GM15510 (cell line): Measurements from ENCODE around the gene RUNX3.
A peak's percentile ranks its signal among the peaks of the same experiment; 100 is the strongest.

Experiments
- POLR2A ChIP-seq: IDR thresholded peaks from 3 replicates; pipeline ENCODE4 v1.6.1; 2011; ENCODE audit warnings: borderline replicate concordance; ENCODE audit not compliant: insufficient read length; ENCODE audit errors: extremely low read depth

The RUNX3 gene

DNA sequence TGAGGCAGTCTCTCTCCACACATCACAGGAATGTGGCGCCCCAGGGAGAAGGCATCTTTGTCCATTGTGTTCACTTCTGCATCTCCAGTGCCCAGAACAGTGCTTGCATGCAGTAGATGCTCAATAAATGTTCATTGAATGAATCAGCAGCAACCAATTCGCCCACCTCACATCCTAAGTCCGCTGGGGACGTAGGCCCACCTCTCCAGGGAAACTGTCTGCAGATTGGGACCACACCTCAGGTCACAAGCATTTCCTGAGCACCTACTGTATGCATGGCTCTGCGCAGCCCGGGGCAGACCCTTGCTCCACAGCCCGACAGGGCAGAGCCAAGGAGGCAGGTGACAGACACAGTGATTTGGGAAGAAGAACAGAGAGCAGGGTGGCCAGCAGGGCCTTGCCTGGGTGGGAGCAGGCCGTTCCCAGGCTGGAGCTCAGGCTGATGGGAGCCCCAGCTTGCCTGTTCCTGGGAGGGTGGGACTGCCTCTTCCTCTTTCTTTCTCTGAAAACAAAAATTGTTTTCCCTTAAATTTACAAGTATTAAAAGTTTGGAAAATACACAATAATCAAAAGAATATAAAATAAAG is 25.8 kb upstream of the RUNX3 start:
- no peak for TF ChIP-seq POLR2A

DNA sequence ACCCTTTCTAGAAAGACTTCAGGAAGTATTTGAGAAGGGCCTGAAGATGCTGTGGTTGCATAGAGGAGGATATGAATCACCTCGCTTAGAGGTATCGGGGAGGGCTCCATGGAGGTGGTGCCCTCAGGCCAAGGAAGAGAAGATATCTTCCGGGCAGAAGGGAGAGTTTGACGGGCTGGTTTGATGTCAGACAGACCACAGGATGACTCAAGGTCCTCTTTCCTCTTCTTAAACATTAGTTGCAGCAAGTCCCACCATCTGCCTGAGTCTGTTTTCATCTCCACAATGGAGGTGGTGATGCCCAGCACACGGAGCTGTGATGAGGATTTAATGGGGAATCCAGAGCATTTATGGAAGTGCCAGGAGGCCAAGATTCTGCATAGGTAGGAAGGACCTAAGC is 25.1 kb upstream of the RUNX3 start:
- TF ChIP-seq POLR2A = no peak

DNA sequence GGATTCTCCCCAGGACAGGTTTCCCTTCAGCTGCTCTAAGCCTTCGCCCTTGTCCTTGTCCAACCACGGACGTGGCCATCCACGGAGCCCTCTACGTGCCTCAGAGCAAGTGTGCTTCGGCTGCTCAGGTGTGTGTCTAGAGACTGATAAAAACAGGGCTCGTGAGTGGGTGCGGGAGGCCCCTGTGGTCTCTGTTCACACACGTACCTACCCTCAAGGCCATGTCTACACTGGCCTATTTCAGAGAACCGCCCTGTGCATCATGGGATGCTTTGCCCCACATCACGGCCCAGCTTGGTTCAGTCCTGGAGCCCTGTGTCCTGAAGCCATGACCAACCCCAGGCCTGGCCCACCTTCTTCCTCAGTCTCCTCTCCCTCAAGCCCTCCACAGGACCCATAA is 24.6 kb upstream of the RUNX3 start:
- TF ChIP-seq POLR2A = no peak

DNA sequence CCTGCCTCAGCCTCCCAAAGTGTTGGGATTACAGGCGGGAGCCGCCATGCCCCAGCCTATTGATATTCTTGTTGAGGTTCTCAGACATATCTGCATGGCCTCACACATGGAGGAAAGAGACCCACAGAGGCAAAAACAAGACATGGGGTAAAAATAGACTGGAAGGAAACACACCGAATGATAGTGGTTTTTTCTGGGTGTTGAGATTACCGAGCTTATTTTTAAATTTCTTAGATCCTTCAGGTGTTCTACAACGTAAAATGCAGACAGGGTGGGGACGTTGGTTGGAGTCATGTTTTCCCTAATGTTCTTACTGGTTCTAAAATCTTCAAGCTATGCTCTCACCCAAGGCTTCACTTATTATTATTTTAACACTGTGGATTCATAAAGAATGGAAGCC is 23.9 kb upstream of the RUNX3 start:
- TF ChIP-seq POLR2A = no peak

DNA sequence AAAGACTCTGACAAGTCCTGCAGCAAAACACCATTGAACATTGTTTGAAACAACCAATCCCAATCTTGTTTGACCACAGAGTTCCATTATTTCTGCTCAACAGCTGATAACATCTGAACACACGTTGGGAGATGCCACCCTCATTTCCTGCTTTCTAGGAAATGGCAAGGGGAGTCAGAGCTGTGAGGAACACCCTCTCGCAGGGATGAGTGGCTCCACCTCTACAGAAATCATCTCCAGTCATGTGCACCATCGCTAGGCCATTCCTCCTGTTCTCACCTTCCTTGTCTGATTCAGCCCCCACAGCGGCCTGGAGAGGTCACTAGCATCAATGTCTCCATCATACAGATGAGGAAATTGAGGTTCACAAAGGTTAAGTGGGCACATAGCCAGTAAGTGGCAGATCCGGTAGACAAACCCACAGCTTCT is 22.4 kb upstream of the RUNX3 start:
- no peak for TF ChIP-seq POLR2A

DNA sequence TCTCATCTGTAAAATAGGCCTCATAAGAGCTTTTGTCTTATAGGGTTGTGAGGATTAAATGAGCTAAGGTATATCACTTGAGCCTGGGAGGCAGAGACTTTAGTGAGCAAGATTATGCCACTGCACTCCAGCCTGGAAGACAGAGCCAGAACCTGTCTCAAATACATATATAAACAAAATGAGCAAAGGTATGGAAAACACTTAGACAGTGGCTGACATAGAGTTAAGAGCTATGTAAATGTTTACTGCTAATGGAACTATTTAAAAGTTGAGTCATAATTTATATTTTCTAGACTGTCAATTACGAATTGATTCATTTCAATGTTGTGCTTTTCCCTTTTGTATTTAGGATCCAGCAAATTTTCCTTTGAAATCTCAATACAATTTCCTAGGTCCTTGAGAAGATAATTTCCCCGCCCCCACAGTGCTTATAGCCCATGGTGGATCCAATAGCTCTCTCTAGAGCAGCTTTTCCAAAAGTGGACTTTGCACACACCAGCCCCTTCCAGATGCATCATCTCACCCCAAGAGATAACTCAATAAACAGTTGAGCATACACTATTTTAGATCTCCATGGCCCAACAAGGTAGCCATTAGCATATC is 21.8 kb upstream of the RUNX3 start:
- TF ChIP-seq POLR2A = no peak

DNA sequence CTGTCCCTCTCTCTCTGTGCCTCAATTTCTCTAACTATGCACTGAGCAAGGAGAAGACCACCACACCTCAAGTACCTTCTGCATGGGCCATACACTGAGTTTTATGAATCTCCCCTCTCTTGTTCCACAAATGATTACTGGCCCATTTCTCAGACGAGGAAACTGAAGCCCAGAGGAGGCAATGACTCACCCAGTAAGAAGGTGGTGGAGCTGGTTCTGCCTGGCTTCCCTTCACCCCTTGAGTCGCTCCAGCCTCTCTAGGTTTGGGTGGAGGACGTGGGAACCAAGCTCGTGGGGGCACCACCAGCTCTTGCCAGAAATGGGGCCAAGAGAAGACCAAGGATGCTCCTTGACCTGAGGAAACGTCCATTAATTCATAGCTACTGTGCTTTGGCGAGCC is 21.3 kb upstream of the RUNX3 start:
- no peak for TF ChIP-seq POLR2A

DNA sequence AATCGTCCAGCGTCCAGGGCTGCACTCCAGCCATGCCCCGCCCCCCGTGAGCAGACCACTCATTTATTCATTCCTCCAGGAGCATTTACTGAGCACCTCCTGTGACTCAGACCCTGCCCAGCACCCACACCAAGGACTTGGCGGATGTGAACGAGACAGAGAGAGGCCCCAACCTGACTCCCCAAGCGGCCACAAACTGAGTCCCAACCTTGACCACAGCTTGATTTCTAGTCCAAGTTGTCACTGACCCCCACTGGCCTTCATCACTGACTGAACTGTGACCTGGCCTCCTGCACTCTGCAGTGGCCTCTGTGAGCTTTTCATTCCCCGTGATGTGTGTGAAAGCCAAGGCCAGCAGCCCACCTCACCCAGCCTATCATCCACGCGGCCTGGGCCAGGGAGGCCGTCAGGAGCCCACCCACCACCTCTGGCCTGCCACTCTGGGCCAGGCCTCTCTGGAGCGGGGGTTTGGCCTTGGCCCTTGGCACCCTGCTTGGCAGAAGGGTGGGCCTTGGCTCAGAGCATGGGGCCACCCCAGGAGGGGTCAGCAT is 19.3 kb upstream of the RUNX3 start:
- TF ChIP-seq POLR2A = peak; percentile 21

DNA sequence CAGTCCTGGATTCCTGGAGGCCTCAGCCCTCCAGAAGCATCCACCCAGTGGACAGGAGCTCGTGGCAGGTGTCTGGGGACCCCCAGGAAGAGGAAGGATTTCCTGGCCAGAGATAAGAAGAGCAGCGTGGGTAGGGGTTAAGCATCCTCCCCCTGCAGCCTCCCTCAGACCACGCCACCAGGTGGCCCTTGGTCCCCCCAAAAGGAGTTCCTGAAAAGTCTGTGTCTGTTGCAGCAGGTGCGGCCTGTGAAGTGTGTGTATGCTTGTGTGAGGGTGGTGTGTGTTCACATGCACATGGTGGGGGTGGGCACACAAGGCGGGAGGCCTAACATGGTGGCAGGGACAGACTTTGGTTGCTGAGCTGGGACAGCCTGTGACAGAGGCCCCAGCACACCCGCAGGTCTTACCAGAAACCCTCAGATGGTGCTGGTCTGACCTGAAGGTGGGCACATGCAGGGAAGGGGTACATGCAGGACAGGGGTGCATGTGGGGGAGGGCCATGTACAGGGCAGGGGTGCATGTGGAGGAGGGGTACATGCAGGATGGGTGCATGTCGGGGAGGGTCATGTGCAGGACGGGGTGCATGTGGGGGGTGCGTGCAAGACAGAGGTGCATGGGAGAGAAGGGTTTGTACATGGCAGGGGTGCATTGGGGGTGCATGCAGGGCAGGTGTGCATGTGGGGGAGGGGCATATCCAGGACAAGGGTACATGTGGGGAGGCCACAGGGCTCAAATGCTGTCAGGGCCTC is 18.2 kb upstream of the RUNX3 start:
- peak; percentile 3 for TF ChIP-seq POLR2A

DNA sequence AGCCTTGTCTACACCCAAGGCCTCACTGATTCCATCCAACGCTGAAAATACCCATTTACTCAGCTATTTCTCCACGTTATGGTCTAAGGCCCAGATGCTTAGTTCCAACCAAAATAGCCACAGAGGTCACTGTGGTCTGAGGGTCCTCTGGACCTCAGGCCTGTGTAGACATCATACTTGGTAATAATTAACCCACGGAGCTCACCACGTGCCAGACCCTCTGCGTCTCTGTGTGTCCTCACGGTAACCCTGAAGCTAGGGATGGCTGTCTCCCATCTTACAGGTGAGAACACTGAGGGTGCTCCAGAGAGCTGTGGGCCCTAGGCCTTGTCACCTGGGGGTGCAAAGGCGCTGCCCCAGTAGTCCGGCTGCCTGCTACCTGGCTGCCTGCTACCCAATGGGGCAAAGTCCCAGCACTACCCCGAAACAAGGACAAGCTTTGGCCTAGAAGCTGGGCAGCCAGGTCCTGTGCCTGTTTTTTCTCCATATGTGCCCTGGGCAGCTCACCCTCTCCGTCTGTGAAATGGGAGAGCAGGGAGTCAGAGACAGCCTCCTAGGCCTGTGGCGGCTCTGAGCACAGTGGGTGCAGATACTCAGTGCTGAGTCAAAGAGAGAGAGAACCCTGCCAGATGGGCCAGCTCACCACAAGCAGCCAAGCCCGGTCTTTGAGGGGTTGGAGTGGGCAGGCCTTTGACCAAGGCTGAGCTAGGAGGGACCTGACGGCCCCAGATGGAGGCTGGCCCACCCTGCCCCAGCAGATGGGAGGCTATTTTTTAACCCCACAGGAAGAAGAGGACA is 17.0 kb upstream of the RUNX3 start:
- no peak for TF ChIP-seq POLR2A

DNA sequence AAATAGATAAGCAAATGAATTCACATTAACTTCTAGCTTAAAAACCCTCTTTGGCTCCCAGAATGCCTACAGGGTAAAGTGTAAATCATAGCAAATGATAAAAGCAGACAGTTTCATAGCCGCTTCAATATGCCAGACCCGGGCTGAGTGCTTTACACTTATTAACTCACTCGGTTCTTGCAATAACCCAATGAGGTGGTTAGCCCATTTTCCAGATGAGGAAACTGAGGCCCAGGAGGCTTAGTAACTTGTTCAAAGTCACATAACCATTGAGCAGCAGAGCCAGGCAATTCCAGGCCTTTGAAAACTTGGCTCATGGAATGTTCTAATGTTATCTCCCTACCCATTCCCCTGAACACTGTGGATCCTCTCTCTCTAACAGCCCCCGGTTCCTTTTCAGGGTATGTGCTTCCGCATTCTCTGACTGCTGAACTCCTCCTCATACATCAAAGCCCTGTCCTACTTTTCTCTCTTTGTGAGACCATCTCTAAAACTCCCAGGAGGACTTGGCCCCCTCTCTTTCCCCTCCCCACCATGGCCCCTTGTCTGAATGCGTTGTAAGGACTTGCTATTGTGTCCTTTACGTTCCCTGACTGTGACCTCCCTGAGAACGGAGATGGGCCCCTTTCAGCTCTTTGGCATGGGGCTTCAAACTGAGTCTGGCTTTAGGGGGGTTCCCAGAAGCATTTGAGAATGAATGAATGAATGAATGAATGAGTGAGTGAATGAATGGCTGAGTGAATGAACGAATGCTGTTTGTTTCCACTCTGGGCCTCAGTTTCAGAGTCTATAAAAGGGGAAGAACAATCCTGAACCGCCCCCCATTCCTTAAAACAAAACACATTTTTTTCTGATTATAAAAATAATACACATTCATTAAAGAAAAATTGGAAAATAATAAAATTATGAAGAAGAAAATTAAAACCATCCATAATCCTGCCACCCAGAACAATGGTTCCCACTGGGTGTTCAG is 15.6 kb upstream of the RUNX3 start:
- no peak for TF ChIP-seq POLR2A

DNA sequence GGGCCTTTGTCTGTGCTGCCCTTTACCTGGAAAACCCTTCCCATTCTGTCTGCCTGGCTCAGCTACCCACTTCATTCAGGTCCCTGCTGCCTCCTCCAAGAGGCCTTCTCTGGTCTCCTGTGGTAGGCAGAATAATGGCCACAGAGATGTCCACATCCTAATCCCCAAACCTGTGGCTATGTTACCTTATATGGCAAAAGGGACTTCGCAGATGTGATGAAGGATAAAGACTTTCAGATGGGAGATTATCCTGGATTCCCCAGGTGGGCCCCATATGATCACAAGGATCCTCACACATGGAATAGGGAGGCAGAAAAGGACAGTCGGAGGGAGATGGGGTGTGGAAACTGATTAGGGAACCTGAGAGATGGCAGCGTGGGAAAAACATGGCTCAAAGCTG is 14.2 kb upstream of the RUNX3 start:
- no peak for TF ChIP-seq POLR2A

DNA sequence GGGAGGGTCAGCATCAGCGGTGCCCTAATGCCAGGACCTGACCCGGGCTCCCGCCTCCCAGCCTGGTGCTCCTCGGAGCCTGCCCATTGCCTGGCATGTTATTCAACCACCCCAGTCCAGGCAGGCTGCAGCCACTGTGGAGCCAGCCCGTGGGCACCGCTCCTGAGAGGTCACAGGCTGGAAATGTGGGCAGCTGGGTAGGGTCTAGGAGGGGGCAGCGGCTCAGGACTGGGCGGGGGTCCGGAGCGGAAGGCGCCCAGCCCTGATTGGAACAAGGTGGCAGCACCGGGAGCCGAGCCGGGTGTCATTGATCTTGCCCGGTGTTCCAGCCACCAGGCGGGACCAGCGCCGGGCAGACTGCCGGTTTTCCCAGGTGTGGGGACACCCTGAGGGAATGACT is 12.7 kb upstream of the RUNX3 start:
- peak; percentile 11 for TF ChIP-seq POLR2A

DNA sequence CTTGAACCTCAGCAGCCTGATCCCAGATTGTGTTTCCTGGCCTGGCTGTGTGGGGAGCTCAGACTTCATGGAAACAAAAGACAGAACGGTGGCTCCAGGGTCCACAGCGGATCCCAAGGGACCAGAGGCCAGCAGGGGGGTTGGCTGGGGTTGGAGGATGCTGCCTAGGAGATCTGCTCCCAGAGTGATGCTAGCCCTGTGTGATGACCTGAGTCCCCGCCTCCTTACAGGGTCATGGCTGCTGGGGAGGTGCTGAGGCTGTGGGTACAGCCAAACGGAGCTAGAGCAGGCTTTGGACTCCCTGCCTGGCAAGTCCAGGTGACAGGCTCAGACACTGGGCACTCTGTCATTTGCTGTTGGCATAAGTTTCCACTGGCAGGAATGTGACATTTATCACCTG is 11.5 kb upstream of the RUNX3 start:
- TF ChIP-seq POLR2A = no peak
